MCF 10A (cell line): ENCODE results near the gene NKX2-2. TPM values are rescaled to one million over a fixed set of nuclear protein-coding genes. Genes with fewer than 3 reads are reported as not detected.

Source experiments
- BruUV-seq: library from RNA; stranded (reverse); fragments of 400-500 nt; replicated peaks from 2 replicates; lab custom pipeline; 2021; lab: Mats Ljungman, UMichigan
- CTCF ChIA-PET: fragments of 300-600 bp; sonication (Branson Sonifier 250); formaldehyde crosslinking; extraction: SDS; loops from one replicate; lab custom pipeline; 2021; ENCODE audit warnings: antibody characterized with exemption, inconsistent platforms; lab: Yijun Ruan, JAX
- POLR2A ChIA-PET: fragments of 300-600, 350-650 bp; sonication (Branson Sonifier 250); formaldehyde crosslinking; extraction: SDS; loops from one replicate; lab custom pipeline; 2020; ENCODE audit warnings: antibody characterized with exemption, inconsistent platforms; lab: Yijun Ruan, JAX
- DNase-seq: peaks from one replicate; pipeline ENCODE4 v3.0.0-alpha.2; 2018; ENCODE audit not compliant: unreplicated experiment
- H3K27ac Mint-ChIP-seq: one replicate; pipeline ENCODE4 v1.8.0; 2022; ENCODE audit warnings: mild to moderate bottlenecking, low read depth, mixed read lengths; ENCODE audit not compliant: unreplicated experiment
- H3K27me3 Mint-ChIP-seq: one replicate; pipeline ENCODE4 v1.8.0; 2022; ENCODE audit warnings: mixed read lengths; ENCODE audit not compliant: insufficient read depth, unreplicated experiment
- H3K36me3 Mint-ChIP-seq: one replicate; pipeline ENCODE4 v1.8.0; 2022; ENCODE audit warnings: mild to moderate bottlenecking, moderate library complexity, mixed read lengths; ENCODE audit not compliant: insufficient read depth, unreplicated experiment
- H3K4me1 Mint-ChIP-seq: one replicate; pipeline ENCODE4 v1.8.0; 2022; ENCODE audit warnings: mixed read lengths; ENCODE audit not compliant: insufficient read depth, unreplicated experiment
- H3K4me3 Mint-ChIP-seq: one replicate; pipeline ENCODE4 v1.8.0; 2022; ENCODE audit warnings: mild to moderate bottlenecking, moderate library complexity, mixed read lengths; ENCODE audit not compliant: unreplicated experiment
- H3K9me3 Mint-ChIP-seq: one replicate; pipeline ENCODE4 v1.8.0; 2022; ENCODE audit warnings: mixed read lengths; ENCODE audit not compliant: unreplicated experiment
- intact Hi-C: fragments of 100-400 bp; cut with micrococcal nuclease; formaldehyde crosslinking; loops from 2 replicates; pipeline ENCODE4 v1.14.1; 2022
- total RNA-seq: library from RNA; stranded (reverse); gene quantifications from 2 replicates; pipeline ENCODE4 v1.2.3, GENCODE V29; 2022
- TF ChIP-seq, protein P1 (sequence below): fragments of 200-600 bp; IDR thresholded peaks from one replicate; pipeline ENCODE4 v1.8.0; 2022; ENCODE audit warnings: antibody characterized with exemption, mild to moderate bottlenecking; ENCODE audit not compliant: unreplicated experiment

The NKX2-2 gene
- total RNA-seq, 1 experiment from 2014 or later = not detected

DNA sequence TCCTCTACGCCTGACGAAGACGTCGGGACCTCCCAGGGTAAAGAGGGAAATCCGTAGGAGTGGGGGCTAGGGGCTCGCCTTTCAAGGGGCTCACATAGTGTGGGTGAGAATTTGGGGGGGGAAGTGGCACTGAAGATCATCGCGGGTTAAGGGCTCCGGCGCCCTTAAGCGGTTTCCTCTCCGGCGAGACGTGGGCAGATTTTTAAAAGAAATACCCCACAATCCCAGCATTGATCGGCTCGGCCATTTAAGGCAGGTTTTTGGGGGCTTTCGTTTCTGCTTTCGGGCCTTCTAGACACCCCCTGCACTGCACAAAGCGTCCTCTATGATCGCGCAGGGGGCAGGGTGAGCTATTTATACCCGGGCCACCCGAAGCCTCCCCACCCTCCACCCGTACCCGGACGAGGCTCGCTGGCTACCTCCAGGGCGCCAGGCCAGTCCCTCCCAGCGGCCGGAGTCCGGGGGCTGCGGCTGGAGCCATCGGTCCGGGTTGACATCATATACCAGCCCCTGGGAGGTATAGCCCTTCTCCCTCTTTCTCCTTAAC, 1.2 kb downstream of the NKX2-2 start:
- no peak for DNase-seq
- no peaks in the 10 kb centered on the region for H3K9me3 Mint-ChIP-seq
- peaks cover 5% of the 10 kb centered on the region for H3K4me1 Mint-ChIP-seq
- BruUV-seq = no TSS peak
- CTCF ChIA-PET = interaction anchor here (0.6 to 2.6 kb wide), 5 partner anchors 8 to 652 kb away, joined by 3 to 10 read pairs (median 4); no protein-coding TSS in a partner anchor
- no peaks in the 10 kb centered on the region for H3K36me3 Mint-ChIP-seq
- intact Hi-C loops = no loop called here
- POLR2A ChIA-PET = no interaction called here
- H3K27me3 Mint-ChIP-seq = peaks cover 33% of the 10 kb centered on the region
- no peak overlapping the region for H3K27ac Mint-ChIP-seq
- no peak overlapping the region for H3K4me3 Mint-ChIP-seq
- TF ChIP-seq, protein P1, sequence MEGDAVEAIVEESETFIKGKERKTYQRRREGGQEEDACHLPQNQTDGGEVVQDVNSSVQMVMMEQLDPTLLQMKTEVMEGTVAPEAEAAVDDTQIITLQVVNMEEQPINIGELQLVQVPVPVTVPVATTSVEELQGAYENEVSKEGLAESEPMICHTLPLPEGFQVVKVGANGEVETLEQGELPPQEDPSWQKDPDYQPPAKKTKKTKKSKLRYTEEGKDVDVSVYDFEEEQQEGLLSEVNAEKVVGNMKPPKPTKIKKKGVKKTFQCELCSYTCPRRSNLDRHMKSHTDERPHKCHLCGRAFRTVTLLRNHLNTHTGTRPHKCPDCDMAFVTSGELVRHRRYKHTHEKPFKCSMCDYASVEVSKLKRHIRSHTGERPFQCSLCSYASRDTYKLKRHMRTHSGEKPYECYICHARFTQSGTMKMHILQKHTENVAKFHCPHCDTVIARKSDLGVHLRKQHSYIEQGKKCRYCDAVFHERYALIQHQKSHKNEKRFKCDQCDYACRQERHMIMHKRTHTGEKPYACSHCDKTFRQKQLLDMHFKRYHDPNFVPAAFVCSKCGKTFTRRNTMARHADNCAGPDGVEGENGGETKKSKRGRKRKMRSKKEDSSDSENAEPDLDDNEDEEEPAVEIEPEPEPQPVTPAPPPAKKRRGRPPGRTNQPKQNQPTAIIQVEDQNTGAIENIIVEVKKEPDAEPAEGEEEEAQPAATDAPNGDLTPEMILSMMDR = no peak

DNA sequence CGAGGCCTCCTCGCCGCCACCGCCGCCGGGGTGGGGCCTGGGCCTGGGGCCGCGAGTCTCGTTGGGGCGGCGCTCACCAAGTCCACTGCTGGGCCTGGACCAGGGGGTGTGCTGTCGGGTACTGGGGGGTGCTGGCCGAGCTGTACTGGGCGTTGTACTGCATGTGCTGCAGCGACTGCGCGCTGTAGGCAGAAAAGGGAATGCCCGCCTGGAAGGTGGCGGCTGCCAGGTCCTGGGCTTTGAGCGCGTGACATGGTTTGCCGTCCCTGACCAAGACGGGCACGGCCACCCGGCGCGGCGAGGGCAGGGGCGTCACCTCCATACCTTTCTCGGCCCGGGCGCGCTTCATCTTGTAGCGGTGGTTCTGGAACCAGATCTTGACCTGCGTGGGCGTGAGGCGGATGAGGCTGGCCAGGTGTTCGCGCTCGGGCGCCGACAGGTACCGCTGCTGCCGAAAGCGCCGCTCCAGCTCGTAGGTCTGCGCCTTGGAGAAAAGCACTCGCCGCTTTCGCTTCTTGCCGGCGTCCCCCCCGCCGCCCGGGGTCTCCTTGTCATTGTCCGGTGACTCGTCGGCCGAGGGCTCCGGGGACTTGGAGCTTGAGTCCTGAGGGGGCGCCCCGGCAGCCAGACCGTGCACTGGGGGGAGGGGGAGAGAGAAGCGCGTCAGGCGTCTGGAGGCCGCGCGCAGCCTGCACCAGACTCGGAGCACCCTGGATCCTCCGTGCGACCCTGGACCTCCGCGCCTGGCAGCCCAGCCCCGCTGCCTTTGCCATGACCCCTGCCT, 1.8 kb downstream of the NKX2-2 start:
- H3K27me3 Mint-ChIP-seq = peaks cover 30% of the 10 kb centered on the region
- no peak for DNase-seq

DNA sequence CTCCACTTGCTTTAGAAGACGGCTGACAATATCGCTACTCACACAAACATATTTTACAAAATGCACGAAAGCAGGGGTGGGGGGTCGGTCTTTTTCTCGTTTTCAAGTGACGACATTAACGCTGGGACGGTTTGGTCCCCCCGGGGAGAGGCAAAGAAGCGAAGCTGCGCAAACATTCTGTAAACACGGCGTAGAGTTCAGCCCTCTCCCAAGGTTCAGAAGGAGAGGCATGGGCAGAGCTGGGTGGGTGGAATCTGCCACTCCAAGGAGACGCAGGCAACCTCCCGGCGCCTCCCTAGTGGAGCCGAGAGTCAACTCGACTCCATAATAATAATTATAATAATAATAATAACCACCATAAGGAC, 2.4 kb downstream of the NKX2-2 start:
- Mint-ChIP-seq H3K9me3 (no peaks in the 10 kb centered on the region), H3K4me3 (no peak overlapping the region), H3K36me3 (no peaks in the 10 kb centered on the region), H3K4me1 (peaks cover 5% of the 10 kb centered on the region), H3K27me3 (peaks cover 25% of the 10 kb centered on the region), H3K27ac (no peak overlapping the region)
- no TSS peak for BruUV-seq
- TF ChIP-seq, protein P1 = no peak
- POLR2A ChIA-PET = no interaction called here
- CTCF ChIA-PET = interaction anchor here (0.6 to 1.7 kb wide), 2 partner anchors 564 to 651 kb away, joined by 3 to 10 read pairs; no protein-coding TSS in a partner anchor
- no peak for DNase-seq
- intact Hi-C loops = no loop called here

More for the DNA sequence above, 1.8 kb downstream of the NKX2-2 start:
- H3K4me3 Mint-ChIP-seq = no peak overlapping the region
- POLR2A ChIA-PET = no interaction called here
- TF ChIP-seq, protein P1 = no peak
- BruUV-seq = no TSS peak
- H3K4me1 Mint-ChIP-seq = peaks cover 5% of the 10 kb centered on the region
- H3K27ac Mint-ChIP-seq = no peak overlapping the region
- no peaks in the 10 kb centered on the region for H3K36me3 Mint-ChIP-seq
- CTCF ChIA-PET = interaction anchor here (0.6 to 2.6 kb wide), 5 partner anchors 7 to 651 kb away, joined by 3 to 10 read pairs (median 4); no protein-coding TSS in a partner anchor
- H3K9me3 Mint-ChIP-seq = no peaks in the 10 kb centered on the region
- intact Hi-C loops = no loop called here
